GM12891 (cell line): Measurements from ENCODE around the gene MUC2.

Source experiments
- POLR2A ChIP-seq: IDR thresholded peaks from 2 replicates; pipeline ENCODE4 v1.6.1; 2011; ENCODE audit warnings: low read depth, low read length, control low read depth
- POLR2AphosphoS5 ChIP-seq: IDR thresholded peaks from 2 replicates; pipeline ENCODE4 v1.6.1; 2011; ENCODE audit warnings: low read depth, low read length, control low read depth

- no peak for TF ChIP-seq POLR2AphosphoS5
- TF ChIP-seq POLR2A = no peak
These were observed 16.8 kb downstream of the MUC2 start for GRCh38 chr11:1091332-1092083.
